Osteocyte (in vitro differentiated cells): ENCODE data around the gene HIPK1. TPM values are rescaled to one million over a fixed set of nuclear protein-coding genes. Genes with fewer than 3 reads are reported as not detected.
"Not testable (repeated sequence)": the region's sequence is repeated elsewhere in the genome, so short reads cannot be mapped to it uniquely, and the experiment has no call there.

Experiments used
- DNase-seq: peaks from one replicate; pipeline ENCODE4 v3.0.0; 2021; ENCODE audit warnings: mixed read lengths; ENCODE audit not compliant: unreplicated experiment; ENCODE audit errors: extremely low spot score
- H3K27ac Mint-ChIP-seq: one replicate; pipeline ENCODE4 v1.8.0; 2021; ENCODE audit warnings: mild to moderate bottlenecking, mixed read lengths; ENCODE audit not compliant: unreplicated experiment
- H3K27me3 Mint-ChIP-seq: one replicate; pipeline ENCODE4 v1.8.0; 2021; ENCODE audit warnings: mixed read lengths; ENCODE audit not compliant: unreplicated experiment
- H3K36me3 Mint-ChIP-seq: one replicate; pipeline ENCODE4 v1.8.0; 2021; ENCODE audit warnings: mixed read lengths; ENCODE audit not compliant: unreplicated experiment
- H3K4me1 Mint-ChIP-seq: one replicate; pipeline ENCODE4 v1.8.0; 2021; ENCODE audit warnings: mixed read lengths; ENCODE audit not compliant: unreplicated experiment
- H3K4me3 Mint-ChIP-seq: one replicate; pipeline ENCODE4 v1.8.0; 2021; ENCODE audit warnings: mild to moderate bottlenecking, moderate library complexity, mixed read lengths; ENCODE audit not compliant: unreplicated experiment
- H3K9me3 Mint-ChIP-seq: one replicate; pipeline ENCODE4 v1.8.0; 2021; ENCODE audit warnings: mixed read lengths; ENCODE audit not compliant: unreplicated experiment
- total RNA-seq: library from RNA; stranded (reverse); gene quantifications from 2 replicates; pipeline ENCODE4 v1.2.1, GENCODE V29; 2021
- TF ChIP-seq, protein P1 (sequence below): fragments of 200-600 bp; sonication (generic); IDR thresholded peaks from 2 replicates; pipeline ENCODE4 v1.5.0; 2021; ENCODE audit warnings: antibody characterized with exemption, mild to moderate bottlenecking, moderate library complexity

The HIPK1 gene
- total RNA-seq, 1 donor from 2014 or later = 62.5 TPM

DNA sequence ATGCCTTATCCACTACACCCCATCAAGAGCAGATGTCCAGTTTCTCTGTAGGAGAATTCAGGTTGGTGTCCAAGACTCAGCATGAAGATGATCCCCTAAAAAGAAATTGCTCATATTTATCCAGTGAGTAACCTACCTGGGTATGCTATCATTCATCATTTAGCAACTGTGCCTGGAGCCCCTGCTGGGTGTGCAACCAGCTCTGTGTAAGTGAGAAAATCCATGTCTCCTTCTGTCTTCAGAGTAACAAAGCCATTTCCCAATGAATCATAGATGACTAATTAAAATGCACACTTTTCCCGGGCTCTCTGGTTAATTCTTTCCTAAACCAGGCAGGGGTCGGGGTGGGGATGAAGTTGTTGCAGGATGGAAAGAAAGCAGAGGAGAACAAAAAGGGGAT lies 86.0 kb downstream of the HIPK1 start:
- H3K4me1 Mint-ChIP-seq = peaks cover 7% of the 10 kb centered on the region
- no peaks in the 10 kb centered on the region for H3K27me3 Mint-ChIP-seq
- no peak overlapping the region for H3K27ac Mint-ChIP-seq
- H3K4me3 Mint-ChIP-seq = no peak overlapping the region
- TF ChIP-seq, protein P1, sequence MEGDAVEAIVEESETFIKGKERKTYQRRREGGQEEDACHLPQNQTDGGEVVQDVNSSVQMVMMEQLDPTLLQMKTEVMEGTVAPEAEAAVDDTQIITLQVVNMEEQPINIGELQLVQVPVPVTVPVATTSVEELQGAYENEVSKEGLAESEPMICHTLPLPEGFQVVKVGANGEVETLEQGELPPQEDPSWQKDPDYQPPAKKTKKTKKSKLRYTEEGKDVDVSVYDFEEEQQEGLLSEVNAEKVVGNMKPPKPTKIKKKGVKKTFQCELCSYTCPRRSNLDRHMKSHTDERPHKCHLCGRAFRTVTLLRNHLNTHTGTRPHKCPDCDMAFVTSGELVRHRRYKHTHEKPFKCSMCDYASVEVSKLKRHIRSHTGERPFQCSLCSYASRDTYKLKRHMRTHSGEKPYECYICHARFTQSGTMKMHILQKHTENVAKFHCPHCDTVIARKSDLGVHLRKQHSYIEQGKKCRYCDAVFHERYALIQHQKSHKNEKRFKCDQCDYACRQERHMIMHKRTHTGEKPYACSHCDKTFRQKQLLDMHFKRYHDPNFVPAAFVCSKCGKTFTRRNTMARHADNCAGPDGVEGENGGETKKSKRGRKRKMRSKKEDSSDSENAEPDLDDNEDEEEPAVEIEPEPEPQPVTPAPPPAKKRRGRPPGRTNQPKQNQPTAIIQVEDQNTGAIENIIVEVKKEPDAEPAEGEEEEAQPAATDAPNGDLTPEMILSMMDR = no peak
- peaks cover 6% of the 10 kb centered on the region for H3K9me3 Mint-ChIP-seq
- DNase-seq = no peak
- H3K36me3 Mint-ChIP-seq = no peaks in the 10 kb centered on the region

DNA sequence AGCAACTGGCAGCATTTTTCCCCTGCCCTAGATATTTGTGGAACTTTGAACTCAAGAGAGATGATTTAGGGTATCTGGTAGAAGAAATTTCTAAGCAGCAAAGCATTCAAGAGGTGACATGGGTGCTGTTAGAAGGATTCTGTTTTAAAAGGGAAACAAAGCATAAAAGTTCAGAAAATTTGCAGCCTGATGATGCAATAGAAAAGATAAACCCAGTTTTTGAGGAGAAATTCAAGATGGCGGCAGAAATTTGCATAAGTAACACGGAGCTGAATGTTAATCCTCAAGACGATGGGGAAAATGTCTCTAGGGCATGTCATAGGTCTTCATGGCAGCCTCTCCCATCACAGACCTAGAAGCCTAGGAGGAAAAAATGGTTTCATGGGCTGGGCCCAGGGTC lies 90.6 kb downstream of the HIPK1 start:
- not testable (repeated sequence) for H3K4me3 Mint-ChIP-seq, H3K27ac Mint-ChIP-seq, H3K36me3 Mint-ChIP-seq, H3K27me3 Mint-ChIP-seq, H3K9me3 Mint-ChIP-seq, DNase-seq
- H3K4me1 Mint-ChIP-seq = peaks cover 13% of the 10 kb centered on the region

DNA sequence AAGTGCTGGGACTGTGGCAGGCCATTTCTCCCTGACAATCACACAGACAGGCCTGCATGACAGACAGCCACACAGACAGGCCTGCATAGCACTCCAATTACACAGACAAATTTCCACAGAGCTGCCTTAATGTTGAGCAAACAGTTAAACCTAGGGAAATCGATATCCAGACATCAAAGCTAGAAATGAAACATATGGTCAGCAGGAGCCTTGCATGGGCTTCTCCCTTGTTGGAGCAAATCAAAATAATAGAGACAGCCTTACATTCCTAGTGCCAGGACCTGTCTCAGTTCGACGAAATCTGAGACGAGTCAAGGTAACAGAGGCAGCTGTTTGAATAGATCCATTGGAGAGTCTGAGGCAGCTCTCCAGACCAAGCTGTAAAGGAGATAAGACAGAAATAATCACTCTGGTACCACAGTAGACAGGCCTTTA lies 92.6 kb downstream of the HIPK1 start:
- Mint-ChIP-seq H3K4me1 (peaks cover 28% of the 10 kb centered on the region), H3K4me3 (no peak overlapping the region), H3K27ac (no peak overlapping the region), H3K27me3 (no peaks in the 10 kb centered on the region), H3K9me3 (peaks cover 6% of the 10 kb centered on the region), H3K36me3 (no peaks in the 10 kb centered on the region)
- DNase-seq = no peak
- TF ChIP-seq, protein P1 = no peak

DNA sequence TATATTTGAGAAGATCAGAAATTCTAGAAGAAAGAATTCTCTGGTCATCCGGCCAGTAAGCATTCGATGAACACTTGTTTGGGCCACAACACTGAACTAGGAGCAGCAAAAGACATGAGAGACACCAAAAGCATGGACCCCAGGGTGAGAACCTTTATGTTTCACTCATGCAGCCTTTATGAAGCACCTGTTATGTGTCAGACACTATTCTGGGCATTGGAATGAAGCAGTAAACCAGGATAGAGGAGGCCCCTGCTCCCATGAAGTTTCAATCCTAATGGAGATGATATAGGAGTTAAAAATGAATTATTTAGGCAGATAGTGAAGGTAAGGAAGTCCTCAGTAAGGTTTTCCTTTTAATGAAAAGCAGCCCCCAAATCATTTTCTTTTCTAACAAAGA lies 93.8 kb downstream of the HIPK1 start:
- DNase-seq = no peak
- Mint-ChIP-seq H3K4me3 (no peak overlapping the region), H3K9me3 (peaks cover 6% of the 10 kb centered on the region), H3K4me1 (peaks cover 33% of the 10 kb centered on the region), H3K36me3 (no peaks in the 10 kb centered on the region), H3K27ac (no peak overlapping the region), H3K27me3 (no peaks in the 10 kb centered on the region)
- TF ChIP-seq, protein P1 = no peak

DNA sequence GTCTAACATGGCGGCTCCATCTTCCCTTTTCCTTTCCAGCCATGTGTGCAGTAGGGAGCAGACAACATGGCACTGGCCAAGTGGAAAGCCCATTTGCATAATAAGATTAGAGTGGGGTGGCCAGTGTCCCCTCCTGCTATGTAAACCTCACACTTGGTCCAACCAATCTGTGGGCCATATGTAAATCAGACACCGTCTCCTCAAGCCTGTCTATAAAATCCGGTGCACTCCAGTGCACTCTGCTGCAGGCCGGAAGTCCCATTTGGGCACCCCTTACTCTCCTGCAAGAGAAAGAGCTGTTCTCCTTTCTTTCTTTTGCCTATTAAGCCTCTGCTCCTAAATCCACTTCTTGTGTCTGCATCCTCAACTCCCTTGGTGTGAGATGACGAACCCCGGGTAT lies 94.3 kb downstream of the HIPK1 start:
- no peak for DNase-seq
- TF ChIP-seq, protein P1 = no peak
- no peak overlapping the region for H3K4me3 Mint-ChIP-seq
- H3K27ac Mint-ChIP-seq = no peak overlapping the region
- H3K9me3 Mint-ChIP-seq = peaks cover 6% of the 10 kb centered on the region
- no peaks in the 10 kb centered on the region for H3K36me3 Mint-ChIP-seq
- H3K27me3 Mint-ChIP-seq = no peaks in the 10 kb centered on the region
- H3K4me1 Mint-ChIP-seq = peaks cover 33% of the 10 kb centered on the region

DNA sequence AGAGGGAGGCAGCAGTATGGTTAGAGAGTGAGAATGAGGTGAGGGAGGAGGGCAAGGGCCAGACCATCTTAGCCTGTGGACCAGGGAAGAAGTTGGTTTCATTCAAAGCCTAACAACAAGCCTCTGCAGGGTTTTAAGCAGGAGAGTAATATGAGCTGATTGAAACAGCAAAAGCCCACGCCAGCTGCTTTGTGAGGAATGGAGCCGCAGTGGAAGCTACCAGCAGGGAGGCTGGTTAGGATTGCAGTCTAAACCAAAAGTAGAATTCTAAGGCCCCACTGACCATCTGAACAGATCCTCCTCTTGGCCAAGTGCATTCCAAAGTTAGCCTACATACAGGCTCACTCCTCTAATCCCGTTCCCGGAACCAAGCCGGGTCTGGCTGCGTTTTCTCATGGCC lies 94.9 kb downstream of the HIPK1 start:
- Mint-ChIP-seq H3K27ac (peak overlapping the region; percentile 34), H3K36me3 (no peaks in the 10 kb centered on the region), H3K4me1 (peaks cover 33% of the 10 kb centered on the region), H3K9me3 (peaks cover 6% of the 10 kb centered on the region), H3K27me3 (no peaks in the 10 kb centered on the region), H3K4me3 (no peak overlapping the region)
- DNase-seq = no peak
- TF ChIP-seq, protein P1 = no peak
